DND-41 (cell line): Measurements from ENCODE around the gene CLEC4C.

Source experiments
- CTCF ChIP-seq: IDR thresholded peaks from 2 replicates; pipeline ENCODE4 v1.5.1; 2012; ENCODE audit warnings: borderline replicate concordance, low read length, moderate library complexity, mild to moderate bottlenecking; ENCODE audit not compliant: poor library complexity, severe bottlenecking; ENCODE audit errors: extremely low read depth
- EZH2 ChIP-seq: IDR thresholded peaks from 3 replicates; pipeline ENCODE4 v1.6.1; 2012; ENCODE audit warnings: borderline replicate concordance, low read depth, mild to moderate bottlenecking, moderate library complexity, low read length, inconsistent platforms; ENCODE audit not compliant: severe bottlenecking

GRCh38 chr12:7732993-7733392, 14.2 kb downstream of the CLEC4C start:
- TF ChIP-seq CTCF (no peak), EZH2 (no peak)
